ENCODE data around the gene JPH4.

DNA sequence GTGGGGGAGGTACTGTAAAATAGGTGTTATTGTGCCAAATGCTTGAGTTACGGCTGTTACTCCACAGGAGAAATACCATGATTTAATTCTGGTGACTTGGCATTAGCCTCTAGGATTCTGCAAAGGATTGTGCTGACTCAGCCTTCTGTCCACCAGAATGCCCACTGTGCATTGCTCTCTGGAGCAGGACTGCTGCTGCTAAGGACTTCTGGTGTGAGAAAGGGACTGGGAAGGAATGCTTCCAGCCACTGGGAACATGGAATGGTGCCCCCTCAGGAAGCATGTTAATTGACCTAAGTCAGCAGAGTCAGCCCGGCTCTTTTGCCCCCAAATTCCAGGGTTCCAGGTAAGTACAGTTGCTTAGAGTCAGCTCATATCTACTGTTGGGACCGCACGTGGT is 59.9 kb downstream of the JPH4 start:
- TF ChIP-seq, protein P1, sequence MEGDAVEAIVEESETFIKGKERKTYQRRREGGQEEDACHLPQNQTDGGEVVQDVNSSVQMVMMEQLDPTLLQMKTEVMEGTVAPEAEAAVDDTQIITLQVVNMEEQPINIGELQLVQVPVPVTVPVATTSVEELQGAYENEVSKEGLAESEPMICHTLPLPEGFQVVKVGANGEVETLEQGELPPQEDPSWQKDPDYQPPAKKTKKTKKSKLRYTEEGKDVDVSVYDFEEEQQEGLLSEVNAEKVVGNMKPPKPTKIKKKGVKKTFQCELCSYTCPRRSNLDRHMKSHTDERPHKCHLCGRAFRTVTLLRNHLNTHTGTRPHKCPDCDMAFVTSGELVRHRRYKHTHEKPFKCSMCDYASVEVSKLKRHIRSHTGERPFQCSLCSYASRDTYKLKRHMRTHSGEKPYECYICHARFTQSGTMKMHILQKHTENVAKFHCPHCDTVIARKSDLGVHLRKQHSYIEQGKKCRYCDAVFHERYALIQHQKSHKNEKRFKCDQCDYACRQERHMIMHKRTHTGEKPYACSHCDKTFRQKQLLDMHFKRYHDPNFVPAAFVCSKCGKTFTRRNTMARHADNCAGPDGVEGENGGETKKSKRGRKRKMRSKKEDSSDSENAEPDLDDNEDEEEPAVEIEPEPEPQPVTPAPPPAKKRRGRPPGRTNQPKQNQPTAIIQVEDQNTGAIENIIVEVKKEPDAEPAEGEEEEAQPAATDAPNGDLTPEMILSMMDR (IDR thresholded peaks at IDR 0.05): no peak
- no peak for TF ChIP-seq POLR2A (IDR thresholded peaks at IDR 0.05)

Measured in body of pancreas (tissue), 4 donors.